HEK293 (cell line): ENCODE data around the gene HLA-DOB.
A peak's percentile ranks its signal among the peaks of the same experiment; 100 is the strongest.

ENCODE experiments used
- CTCF ChIA-PET: fragments of 350-600 bp; formaldehyde crosslinking; extraction: SDS; loops from one replicate; lab custom pipeline; 2021; ENCODE audit warnings: antibody characterized with exemption; lab: Yijun Ruan, JAX
- POLR2A ChIA-PET: fragments of 300-600 bp; formaldehyde crosslinking; extraction: SDS; loops from one replicate; lab custom pipeline; 2020; ENCODE audit warnings: antibody characterized with exemption, inconsistent platforms; lab: Yijun Ruan, JAX
- H3K27ac ChIP-seq: fragments of 200-500 bp; sonication (Bioruptor generic); 2 replicates; pipeline ENCODE4 v1.5.1; 2014; ENCODE audit warnings: low read depth, low read length, control low read depth, inconsistent platforms; ENCODE audit errors: extremely low read depth
- H3K36me3 ChIP-seq, 2 experiments: fragments of 200-500 bp in 1 of 2; sonication (Bioruptor generic) in 1 of 2; 1 replicate in 1 of 2; 2 replicates in 1 of 2; pipeline ENCODE4 v1.5.1; 2014 to 2017; ENCODE audit warnings: inconsistent platforms in 2 of 2, low read length in 2 of 2; ENCODE audit not compliant: control insufficient read depth in 2 of 2, insufficient read depth in 1 of 2
- H3K4me1 ChIP-seq: fragments of 200-500 bp; sonication (Bioruptor generic); 2 replicates; pipeline ENCODE4 v1.5.1; 2014; ENCODE audit warnings: mild to moderate bottlenecking, low read length, inconsistent platforms; ENCODE audit not compliant: control insufficient read depth, insufficient read depth
- H3K4me3 ChIP-seq: 2 replicates; pipeline ENCODE4 v1.5.1; 2011; ENCODE audit warnings: low read depth, mild to moderate bottlenecking, control low read depth, low read length, moderate library complexity
- H3K9me3 ChIP-seq: fragments of 200-500 bp; sonication (Bioruptor generic); 2 replicates; pipeline ENCODE4 v1.5.1; 2014; ENCODE audit warnings: low read depth, low read length, inconsistent platforms; ENCODE audit not compliant: control insufficient read depth, insufficient read depth
- ATF2 ChIP-seq: fragments of 450-650 bp; formaldehyde crosslinking; IDR thresholded peaks from 2 replicates; pipeline ENCODE4 v1.5.1; 2016; ENCODE audit warnings: missing biosample characterization, missing genetic modification characterization, low read depth
- GLI4 ChIP-seq: fragments of 450-650 bp; formaldehyde crosslinking; IDR thresholded peaks from 2 replicates; pipeline ENCODE4 v1.5.1; 2016; ENCODE audit warnings: missing biosample characterization, missing genetic modification characterization
- GLIS2 ChIP-seq: fragments of 450-650 bp; formaldehyde crosslinking; IDR thresholded peaks from 2 replicates; pipeline ENCODE4 v1.5.1; 2016; ENCODE audit warnings: missing biosample characterization, missing genetic modification characterization
- HOXD13 ChIP-seq: sonication (generic); formaldehyde crosslinking; IDR thresholded peaks from 2 replicates; pipeline ENCODE4 v1.8.0; 2022; ENCODE audit warnings: missing genetic modification reagents, borderline replicate concordance
- IKZF3 ChIP-seq: fragments of 450-650 bp; IDR thresholded peaks from 2 replicates; pipeline ENCODE4 v1.5.0; 2018; ENCODE audit warnings: missing biosample characterization, mild to moderate bottlenecking, missing genetic modification characterization, moderate library complexity
- KLF10 ChIP-seq: fragments of 450-650 bp; IDR thresholded peaks from 2 replicates; pipeline ENCODE4 v1.5.1; 2018; ENCODE audit warnings: missing biosample characterization, mild to moderate bottlenecking, missing genetic modification characterization
- MYNN ChIP-seq: fragments of 450-650 bp; formaldehyde crosslinking; IDR thresholded peaks from 2 replicates; pipeline ENCODE4 v1.5.1; 2016; ENCODE audit warnings: missing biosample characterization, missing genetic modification characterization, borderline replicate concordance
- TRIM28 ChIP-seq: IDR thresholded peaks from 2 replicates; pipeline ENCODE4 v1.6.1; 2011; ENCODE audit warnings: low read length, control low read depth, borderline replicate concordance
- ZBTB8A ChIP-seq: fragments of 450-650 bp; formaldehyde crosslinking; IDR thresholded peaks from 2 replicates; pipeline ENCODE4 v1.5.1; 2016; ENCODE audit warnings: missing biosample characterization, missing genetic modification characterization
- ZFP37 ChIP-seq: fragments of 450-650 bp; formaldehyde crosslinking; IDR thresholded peaks from 2 replicates; pipeline ENCODE4 v1.5.1; 2016; ENCODE audit warnings: missing biosample characterization, missing genetic modification characterization
- ZNF174 ChIP-seq: fragments of 450-650 bp; formaldehyde crosslinking; IDR thresholded peaks from 2 replicates; pipeline ENCODE4 v1.5.0; 2017; ENCODE audit warnings: missing biosample characterization, mild to moderate bottlenecking, missing genetic modification characterization
- ZNF362 ChIP-seq: fragments of 450-650 bp; formaldehyde crosslinking; IDR thresholded peaks from 2 replicates; pipeline ENCODE4 v1.5.1; 2016; ENCODE audit warnings: missing biosample characterization, missing genetic modification characterization
- ZNF449 ChIP-seq: fragments of 450-650 bp; formaldehyde crosslinking; IDR thresholded peaks from 2 replicates; pipeline ENCODE4 v1.5.1; 2017; ENCODE audit warnings: missing biosample characterization, mild to moderate bottlenecking, missing genetic modification characterization, moderate library complexity
- ZNF768 ChIP-seq: fragments of 450-650 bp; formaldehyde crosslinking; IDR thresholded peaks from 2 replicates; pipeline ENCODE4 v1.5.1; 2018; ENCODE audit warnings: missing biosample characterization, mild to moderate bottlenecking, missing genetic modification characterization
- ZNF785 ChIP-seq: fragments of 450-650 bp; formaldehyde crosslinking; IDR thresholded peaks from 2 replicates; pipeline ENCODE4 v1.5.1; 2016; ENCODE audit warnings: missing biosample characterization, missing genetic modification characterization
- ZNF830 ChIP-seq: fragments of 450-650 bp; IDR thresholded peaks from 2 replicates; pipeline ENCODE4 v1.5.0; 2018; ENCODE audit warnings: missing biosample characterization, missing genetic modification characterization, low read depth, mild to moderate bottlenecking, moderate library complexity
- TF ChIP-seq, protein P1 (sequence below): fragments of 450-650 bp; formaldehyde crosslinking; optimal IDR thresholded peaks from 2 replicates; pipeline ENCODE3; 2016; ENCODE audit warnings: missing biosample characterization, mild to moderate bottlenecking, missing genetic modification characterization
- TF ChIP-seq, protein P2 (sequence below): fragments of 450-650 bp; formaldehyde crosslinking; IDR thresholded peaks from 2 replicates; pipeline ENCODE4 v1.5.1; 2016; ENCODE audit warnings: missing biosample characterization, missing genetic modification characterization

HLA-DOB gene

DNA sequence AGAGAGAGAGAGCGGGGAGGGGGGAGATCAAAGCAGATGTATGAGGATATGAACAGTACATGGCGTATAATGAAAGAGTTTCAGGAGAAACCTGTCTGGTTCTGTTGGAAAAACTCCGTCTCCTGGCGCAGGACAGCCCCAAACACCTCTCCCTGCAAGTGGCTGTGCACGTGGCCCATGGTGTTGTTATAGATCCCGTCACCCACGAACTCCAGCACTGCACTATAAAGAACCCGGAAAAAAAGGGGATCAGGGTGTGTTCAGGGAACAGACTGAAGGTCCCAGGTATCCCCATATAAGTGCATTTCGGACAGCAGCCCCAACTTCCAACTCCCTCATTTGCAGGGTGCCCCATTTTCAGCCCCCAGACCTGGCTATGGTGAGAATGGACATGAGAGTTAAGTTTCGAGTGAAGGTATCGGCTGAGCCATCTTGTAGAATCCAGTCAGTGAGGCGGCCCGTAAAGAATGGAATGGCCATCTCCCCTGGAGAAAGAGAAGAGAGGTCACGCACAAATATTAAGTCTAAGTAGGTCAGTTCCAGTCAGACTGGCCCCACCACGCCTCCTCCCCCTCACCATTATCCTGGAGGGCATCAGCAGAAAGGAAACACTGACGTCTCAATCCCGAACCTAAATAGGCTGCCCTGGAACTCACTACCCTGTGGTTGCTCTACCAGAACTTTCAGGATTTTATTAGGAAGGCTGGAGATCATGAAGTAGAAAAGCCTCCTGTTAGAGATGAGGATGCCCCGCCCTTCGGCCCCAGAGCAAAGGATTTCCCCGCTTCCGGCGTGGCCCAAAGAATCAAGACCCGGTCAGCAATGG is 35.4 kb upstream of the HLA-DOB start:
- no peaks in the 10 kb centered on the region; the same call in 1 of the 2 replicates for H3K4me1 ChIP-seq
- POLR2A ChIA-PET, result interaction anchor here (0.9 to 2.4 kb wide), 8 partner anchors 8 to 120 kb away, joined by 3 to 30 read pairs (median 11); partner anchors contain the start of genes PSMB8 and TAP2
- no peaks in the 10 kb centered on the region for H3K9me3 ChIP-seq
- peaks cover 0 to 39% of the 10 kb centered on the region in 2 experiments; a peak in 1 of 3 replicates for H3K36me3 ChIP-seq
- TF ChIP-seq ZBTB8A (tag by site-specific recombination), result no peak
- TF ChIP-seq ZNF830 (tag by site-specific recombination), result no peak
- TF ChIP-seq KLF10 (tag by site-specific recombination), result no peak
- TF ChIP-seq, protein P1, sequence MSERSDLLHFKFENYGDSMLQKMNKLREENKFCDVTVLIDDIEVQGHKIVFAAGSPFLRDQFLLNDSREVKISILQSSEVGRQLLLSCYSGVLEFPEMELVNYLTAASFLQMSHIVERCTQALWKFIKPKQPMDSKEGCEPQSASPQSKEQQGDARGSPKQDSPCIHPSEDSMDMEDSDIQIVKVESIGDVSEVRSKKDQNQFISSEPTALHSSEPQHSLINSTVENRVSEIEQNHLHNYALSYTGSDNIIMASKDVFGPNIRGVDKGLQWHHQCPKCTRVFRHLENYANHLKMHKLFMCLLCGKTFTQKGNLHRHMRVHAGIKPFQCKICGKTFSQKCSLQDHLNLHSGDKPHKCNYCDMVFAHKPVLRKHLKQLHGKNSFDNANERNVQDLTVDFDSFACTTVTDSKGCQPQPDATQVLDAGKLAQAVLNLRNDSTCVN (tag by site-specific recombination), result no peak
- no peak for TF ChIP-seq GLI4 (tag by site-specific recombination)
- no peak for TF ChIP-seq ZNF174 (tag by site-specific recombination)
- TF ChIP-seq ZNF785 (tag by site-specific recombination), result no peak
- no peak for TF ChIP-seq ATF2 (tag by site-specific recombination)
- no peak for TF ChIP-seq GLIS2 (tag by site-specific recombination)
- no peak for TF ChIP-seq IKZF3
- TF ChIP-seq MYNN (tag by site-specific recombination), result no peak
- no peak for TF ChIP-seq TRIM28
- peak overlapping the region; percentile 85 for H3K4me3 ChIP-seq
- H3K27ac ChIP-seq, result no peak overlapping the region
- CTCF ChIA-PET, result interaction anchor here (0.7 to 9.5 kb wide), 7 partner anchors 7 to 439 kb away, joined by 3 to 153 read pairs (median 29); partner anchors contain the start of genes PSMB8 and TAP2

GRCh38 chr6:32851025-32851424 is 34.2 kb upstream of the HLA-DOB start:
- Histone ChIP-seq H3K4me1 (no peaks in the 10 kb centered on the region; the same call in 1 of the 2 replicates), H3K4me3 (no peak overlapping the region), H3K9me3 (no peaks in the 10 kb centered on the region), H3K36me3 (peaks cover 6 to 47% of the 10 kb centered on the region in 2 experiments; a peak in 2 of 3 replicates), H3K27ac (no peak overlapping the region)
- TF ChIP-seq ZNF362 (tag by site-specific recombination), result no peak
- no peak for TF ChIP-seq ZNF449 (tag by site-specific recombination)
- no peak for TF ChIP-seq ZNF830 (tag by site-specific recombination)
- TF ChIP-seq, protein P2, sequence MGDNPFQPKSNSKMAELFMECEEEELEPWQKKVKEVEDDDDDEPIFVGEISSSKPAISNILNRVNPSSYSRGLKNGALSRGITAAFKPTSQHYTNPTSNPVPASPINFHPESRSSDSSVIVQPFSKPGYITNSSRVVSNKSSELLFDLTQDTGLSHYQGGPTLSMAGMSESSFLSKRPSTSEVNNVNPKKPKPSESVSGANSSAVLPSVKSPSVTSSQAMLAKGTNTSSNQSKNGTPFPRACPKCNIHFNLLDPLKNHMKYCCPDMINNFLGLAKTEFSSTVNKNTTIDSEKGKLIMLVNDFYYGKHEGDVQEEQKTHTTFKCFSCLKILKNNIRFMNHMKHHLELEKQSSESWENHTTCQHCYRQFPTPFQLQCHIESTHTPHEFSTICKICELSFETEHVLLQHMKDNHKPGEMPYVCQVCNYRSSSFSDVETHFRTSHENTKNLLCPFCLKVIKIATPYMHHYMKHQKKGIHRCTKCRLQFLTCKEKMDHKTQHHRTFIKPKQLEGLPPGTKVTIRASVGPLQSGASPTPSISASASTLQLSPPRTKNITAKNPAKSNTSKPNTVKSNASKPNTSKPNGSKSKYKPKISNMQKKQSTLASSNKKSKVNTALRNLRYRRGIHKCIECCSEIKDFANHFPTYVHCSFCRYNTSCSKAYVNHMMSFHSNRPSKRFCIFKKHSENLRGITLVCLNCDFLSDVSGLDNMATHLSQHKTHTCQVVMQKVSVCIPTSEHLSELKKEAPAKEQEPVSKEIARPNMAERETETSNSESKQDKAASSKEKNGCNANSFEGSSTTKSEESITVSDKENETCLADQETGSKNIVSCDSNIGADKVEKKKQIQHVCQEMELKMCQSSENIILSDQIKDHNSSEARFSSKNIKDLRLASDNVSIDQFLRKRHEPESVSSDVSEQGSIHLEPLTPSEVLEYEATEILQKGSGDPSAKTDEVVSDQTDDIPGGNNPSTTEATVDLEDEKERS (tag by site-specific recombination), result no peak
- TF ChIP-seq ZFP37 (tag by site-specific recombination), result no peak
- TF ChIP-seq ZNF768 (tag by site-specific recombination), result no peak
- no peak for TF ChIP-seq HOXD13 (CRISPR knock-in tag)
- ChIA-PET CTCF (interaction anchor here (0.7 to 3.2 kb wide), 8 partner anchors 8 to 438 kb away, joined by 3 to 29 read pairs (median 4); partner anchors contain the start of gene TAP2), POLR2A (interaction anchor here (0.9 to 2.4 kb wide), 3 partner anchors 10 to 121 kb away, joined by 3 to 11 read pairs (median 5); partner anchors contain the start of gene TAP2)
